ENCODE data around the gene ZNF431.
"Not testable (repeated sequence)": the region's sequence is repeated elsewhere in the genome, so short reads cannot be mapped to it uniquely, and the experiment has no call there.

Gene ZNF431

DNA sequence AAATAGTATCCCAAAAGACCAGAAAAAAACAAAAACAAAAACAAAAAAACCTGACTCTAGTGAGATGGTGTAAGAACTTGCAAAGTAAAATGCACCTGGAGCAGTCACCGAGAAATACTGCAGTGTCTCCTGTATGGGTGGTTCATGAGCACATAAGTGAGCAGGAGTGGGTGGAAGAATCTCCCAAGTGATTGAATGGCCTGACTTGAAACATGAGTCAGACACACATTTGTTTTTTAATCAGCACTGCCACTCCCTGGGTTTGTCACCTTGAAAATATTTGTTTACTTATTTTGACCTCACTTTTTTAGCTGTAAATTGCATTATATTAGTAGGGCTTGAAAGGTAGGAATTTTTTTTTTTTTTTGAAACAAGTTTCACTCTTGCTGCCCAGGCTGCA lies 2.0 kb downstream of the ZNF431 start:
- in situ Hi-C loops (cut with MboI; ENCODE audit: low sequenced_read_pairs): no loop called here

DNA sequence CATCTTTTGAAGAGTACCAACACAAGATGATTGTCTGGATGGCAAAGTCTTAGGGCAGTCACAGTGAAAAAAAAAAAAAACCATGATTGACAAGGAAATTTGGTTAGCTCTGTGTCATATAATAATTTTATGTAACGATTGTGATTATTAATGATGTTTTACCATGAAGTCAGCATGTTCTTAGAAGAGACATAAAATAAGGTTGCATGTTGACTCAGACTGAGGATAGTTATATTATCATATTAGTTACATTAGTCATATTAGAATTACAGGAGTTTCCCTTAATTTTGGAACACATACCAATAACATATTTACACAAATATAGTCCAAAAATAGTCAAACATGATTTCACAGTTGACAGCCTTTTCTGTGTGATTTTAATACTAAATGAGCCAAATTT lies 5.7 kb downstream of the ZNF431 start:
- in situ Hi-C loops (cut with MboI; ENCODE audit: low sequenced_read_pairs): no loop called here

DNA sequence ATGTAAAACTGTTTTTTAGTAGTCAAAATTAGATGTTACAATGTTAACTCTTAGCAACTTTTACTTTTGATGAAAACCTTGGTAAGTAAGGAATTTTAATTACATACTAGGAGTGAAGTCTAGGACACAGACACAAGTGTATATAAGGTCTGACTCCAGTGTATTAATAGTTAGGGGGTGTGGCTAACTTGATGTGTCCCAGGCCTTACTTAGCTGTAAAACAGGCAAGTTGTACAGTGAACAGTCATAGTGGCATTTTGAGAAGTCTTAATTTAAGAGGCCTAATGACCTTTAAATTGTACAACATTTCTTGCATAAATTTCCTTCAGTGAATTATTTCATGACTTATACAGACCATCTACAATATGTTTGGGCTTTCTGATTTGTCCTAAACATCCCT lies 6.8 kb downstream of the ZNF431 start:
- in situ Hi-C loops (cut with MboI; ENCODE audit: low sequenced_read_pairs): no loop called here

DNA sequence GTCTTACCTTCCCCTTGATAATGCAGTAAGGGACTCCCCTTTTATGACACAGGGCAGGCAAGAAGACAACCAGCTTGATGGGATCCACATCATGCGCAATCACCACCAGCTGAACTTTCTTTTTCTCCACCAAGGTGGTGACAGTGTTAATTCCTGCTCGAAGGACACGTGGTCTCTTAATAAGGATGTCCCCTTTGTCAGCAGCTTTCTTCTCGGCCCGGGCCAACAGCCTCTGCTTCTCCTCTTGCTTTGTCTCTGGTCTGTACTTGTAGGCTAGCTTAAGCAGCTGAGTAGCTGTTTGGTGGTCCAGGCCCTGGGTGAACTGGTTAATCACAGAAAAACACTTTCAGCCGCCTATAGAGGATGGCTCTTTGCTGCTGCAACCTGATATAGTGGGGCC lies 8.0 kb downstream of the ZNF431 start:
- in situ Hi-C loops (cut with MboI; ENCODE audit: low sequenced_read_pairs): no loop called here

DNA sequence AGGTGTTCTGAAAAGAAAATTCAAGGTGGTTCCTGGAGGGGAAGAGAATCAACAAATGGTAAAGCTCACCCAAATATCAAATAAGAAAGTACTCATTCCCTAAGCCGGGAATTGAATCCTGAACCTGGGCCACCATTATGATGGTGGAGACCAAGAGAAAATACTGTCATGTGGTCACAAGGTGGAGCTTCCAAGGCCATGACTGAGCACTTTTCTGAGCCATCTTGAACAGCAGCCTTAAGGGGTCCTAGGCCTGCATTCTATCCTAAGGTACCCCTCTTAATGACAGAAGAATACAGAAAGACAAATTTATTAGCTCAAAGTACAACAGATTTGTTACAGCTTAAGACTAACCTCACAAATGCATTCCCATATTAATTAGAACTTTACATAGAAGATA lies 9.6 kb downstream of the ZNF431 start:
- in situ Hi-C loops (cut with MboI; ENCODE audit: low sequenced_read_pairs): no loop called here

DNA sequence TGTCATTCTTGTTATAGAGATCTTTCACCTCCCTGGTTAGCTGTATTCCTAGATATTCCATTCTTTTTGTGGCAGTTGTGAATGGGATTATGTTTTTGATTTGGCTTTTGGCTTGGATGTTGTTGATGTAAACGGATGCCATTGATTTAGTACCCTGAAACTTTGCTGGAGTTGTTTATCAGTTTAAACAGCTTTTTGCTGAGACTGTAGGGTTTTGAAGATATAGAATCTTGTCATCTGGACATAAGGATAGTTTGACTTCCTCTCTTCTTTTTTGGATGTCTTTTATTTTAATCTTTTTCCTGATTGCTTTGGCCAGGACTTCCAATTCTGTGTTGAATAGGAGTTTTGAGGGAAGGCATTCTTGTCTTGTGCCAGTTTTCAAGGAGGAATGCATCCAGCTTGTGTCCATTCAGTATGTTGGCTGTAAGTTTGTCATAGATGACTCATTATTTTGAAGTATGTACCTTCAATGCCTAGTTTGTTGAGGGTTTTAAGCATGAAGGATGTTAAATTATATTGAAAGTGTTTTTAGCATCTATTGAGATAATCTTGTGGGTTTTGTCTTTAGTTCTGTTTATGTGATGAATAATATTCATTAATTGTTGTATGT lies 16.8 kb downstream of the ZNF431 start:
- in situ Hi-C loops (cut with MboI; ENCODE audit: low sequenced_read_pairs): no loop called here

DNA sequence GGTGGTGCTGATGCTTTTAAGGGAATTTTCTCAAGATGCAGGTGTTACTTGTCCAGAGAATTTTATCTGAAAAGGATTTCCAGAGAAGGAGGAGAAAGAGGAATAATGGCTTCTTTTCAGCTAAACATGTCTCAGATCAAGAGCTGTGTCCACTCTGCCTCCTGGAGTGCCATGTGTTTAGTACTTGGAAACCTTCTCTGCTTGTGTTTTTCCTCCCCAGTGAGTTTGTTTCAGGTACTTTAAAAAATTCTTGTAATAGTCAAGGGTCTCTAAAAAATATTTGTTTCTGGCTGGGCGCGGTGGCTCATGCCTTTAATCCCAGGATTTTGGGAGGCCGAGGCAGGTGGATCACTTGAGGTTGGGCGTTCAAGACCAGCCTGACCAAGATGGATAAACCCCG lies 22.7 kb downstream of the ZNF431 start:
- in situ Hi-C loops (cut with MboI; ENCODE audit: low sequenced_read_pairs): no loop called here

DNA sequence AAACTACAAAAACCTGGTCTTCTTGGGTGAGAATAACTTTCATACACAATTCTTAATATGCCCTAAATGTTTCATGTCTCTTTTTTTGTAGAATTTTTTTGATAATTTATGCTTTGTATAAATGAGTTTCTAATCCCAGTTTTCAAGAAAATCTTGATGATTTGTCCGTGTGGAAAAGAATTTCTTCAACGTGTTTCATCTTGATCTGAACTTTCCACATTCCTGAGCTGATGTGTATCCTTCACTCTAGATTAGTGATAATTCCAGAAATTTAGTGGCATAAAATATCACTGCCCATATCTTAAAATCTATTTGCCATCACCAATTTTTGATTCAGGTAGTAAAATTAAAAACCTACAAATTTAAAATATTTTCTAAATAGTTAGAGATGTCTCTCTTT lies 24.6 kb downstream of the ZNF431 start:
- in situ Hi-C loops (cut with MboI; ENCODE audit: low sequenced_read_pairs): no loop called here

DNA sequence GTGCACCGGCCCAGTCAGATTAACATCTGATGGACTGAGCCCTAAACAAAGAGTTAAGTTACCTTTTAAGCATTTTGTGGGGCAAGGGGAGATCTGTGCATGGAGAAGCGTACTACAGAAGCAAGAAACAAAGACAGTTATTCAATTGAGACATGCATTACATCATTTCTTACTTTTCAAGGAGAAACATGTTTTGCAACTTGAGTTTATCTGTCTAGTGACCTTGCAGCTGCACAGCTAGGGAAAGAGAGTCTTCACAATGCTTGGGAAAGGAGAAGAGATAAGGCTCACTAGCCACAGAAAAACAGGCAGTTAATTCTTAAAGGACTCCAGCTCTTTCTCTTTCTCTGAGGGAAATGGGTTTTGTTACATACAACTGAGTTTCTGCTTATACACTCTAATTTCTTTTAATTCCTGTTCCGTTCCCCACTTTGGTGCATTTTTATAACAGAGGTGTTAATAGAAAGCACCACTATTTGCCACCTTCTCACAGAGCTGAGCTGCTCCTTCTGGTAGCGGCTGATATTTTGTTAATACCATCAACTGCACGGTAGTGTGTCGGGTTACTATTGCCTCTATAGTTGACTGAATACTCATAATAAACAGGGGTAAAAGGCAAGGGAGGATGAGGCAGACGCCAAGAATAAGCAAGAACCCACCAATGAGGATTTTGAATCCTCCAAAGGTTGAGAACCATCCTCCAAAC lies 55.9 kb downstream of the ZNF431 start:
- in situ Hi-C loops (cut with MboI; ENCODE audit: low sequenced_read_pairs): no loop called here

DNA sequence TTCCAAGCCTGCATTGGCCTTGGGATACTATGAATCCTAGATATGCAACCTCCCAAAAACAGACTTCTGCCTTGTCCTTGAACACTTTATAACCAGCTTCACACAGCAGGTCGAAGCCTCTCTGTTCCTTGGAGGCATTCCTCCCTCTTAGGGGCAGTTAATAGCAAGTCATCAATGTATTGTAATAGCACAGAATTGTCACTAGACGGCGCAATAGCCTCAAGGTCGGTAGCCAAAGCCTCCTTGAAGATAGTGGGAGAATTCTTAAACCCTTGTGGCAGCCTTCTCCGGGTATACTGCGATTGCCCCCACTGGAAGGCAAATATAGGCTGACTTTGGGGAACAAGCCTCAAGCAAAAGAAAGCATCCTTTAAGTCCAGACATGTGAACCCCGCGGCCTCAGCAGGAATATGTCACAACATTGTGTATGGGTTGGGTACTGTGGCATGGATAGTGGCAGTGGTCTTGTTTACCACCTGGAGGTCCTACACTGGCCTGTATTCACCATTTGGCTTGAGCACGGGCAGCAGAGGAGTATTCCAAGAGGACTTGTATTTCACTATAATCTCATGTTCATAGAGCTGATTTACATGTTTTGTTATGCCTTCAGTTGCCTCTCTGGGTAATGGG lies 61.1 kb downstream of the ZNF431 start:
- in situ Hi-C loops (cut with MboI; ENCODE audit: low sequenced_read_pairs): no loop called here

DNA sequence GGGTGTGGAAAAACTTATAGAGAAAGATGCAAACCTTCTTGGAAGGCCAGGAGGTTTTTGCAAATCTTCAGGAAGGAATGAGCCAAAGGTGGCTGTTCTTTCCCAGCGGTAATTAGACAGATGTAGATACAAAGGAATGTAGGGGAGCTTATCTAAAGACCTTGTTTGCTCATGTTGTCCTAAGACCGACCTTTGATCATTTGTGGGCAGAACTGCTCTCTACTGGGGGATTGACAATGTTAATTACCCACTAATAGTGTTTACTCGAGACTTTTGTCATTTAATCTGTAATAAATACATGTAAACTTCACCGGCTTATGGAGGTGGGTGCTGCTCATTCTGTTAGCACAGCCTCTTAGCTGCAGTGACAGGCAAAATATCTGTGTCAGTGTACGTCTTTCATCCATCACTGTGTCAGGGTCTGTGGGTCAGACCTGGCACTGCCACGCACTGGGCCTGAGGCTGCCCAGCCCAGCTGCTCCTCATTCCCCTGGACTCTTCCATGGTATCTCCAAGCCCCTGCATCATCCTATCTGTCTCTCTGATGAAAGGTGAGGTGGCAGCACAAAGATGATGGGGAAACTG lies 68.3 kb downstream of the ZNF431 start:
- in situ Hi-C loops (cut with MboI; ENCODE audit: low sequenced_read_pairs): no loop called here

DNA sequence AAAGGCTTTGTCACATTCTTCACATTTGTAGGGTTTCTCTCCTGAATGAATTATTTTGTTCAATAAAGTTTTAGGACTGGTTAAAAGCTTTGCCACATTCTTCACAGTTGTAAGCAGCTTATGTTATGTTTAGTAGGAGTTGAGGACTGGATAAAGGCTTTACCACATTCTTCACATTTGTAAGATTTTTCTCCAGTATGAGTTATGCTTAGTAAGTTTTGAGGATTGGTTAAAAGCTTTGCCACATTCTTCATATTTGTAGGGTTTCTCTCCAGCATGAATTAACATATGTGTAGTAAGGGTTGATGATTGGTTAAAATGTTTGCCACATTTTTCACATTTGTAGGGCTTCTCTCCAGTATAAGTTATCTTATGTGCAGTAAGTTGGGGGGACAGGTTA lies 79.9 kb downstream of the ZNF431 start:
- in situ Hi-C loops (cut with MboI; ENCODE audit: low sequenced_read_pairs): no loop called here

DNA sequence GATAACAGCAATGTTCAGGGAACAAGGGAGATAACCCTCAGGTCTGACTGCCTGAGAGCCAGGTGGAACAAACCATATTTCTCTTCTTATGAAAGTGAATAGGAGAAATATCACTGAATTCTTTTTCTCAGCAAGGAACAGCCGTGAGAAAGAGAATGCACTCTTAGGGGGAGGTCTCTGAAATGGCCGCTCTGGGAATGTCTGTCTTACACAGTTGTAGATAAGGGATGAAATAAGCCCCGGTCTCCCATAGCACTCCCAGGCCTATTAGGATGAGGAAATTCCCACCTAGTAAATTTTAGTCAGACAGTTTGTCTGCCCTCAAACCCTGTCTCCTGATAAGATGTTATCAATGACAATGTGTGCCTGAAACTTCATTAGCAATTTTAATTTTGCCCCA lies 88.1 kb downstream of the ZNF431 start:
- in situ Hi-C loops (cut with MboI; ENCODE audit: low sequenced_read_pairs): not testable (repeated sequence)

DNA sequence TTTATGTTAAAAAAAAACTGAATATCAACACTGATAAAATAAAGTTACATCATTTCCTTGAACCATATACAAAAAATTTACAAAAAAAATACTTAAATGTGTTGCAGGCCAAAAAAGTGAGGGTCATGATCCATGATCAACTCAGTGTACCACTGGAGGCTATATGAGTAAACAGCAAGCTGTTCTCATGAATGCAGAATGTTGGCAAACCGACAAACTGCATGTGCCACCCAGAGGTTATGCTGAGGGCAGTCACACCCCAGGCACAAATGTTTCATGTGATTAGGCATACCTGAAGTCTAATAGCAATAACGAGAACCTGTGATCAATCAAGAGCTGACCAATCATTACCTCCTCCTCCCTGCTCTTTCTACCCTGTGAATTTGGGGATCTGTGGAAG lies 91.9 kb downstream of the ZNF431 start:
- in situ Hi-C loops (cut with MboI; ENCODE audit: low sequenced_read_pairs): no loop called here

DNA sequence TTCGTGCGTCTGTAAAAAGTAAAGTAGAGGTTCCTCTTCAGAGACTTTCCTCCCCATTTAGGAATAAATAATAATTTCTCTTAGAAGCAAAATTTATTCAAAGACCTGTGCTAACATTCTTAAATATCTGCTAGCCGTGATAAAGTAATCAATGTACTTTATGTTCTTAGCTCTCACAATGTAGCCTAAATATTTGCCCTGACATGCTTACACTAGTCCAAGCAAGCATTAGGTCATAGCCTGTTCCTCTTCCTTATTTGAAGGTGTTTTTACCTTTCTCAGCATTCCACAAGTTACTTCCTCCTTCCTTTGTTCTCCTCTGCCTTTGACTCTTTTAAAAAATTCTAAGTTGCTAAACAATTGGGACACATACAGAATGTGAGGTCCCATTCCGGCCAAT lies 94.9 kb downstream of the ZNF431 start:
- in situ Hi-C loops (cut with MboI; ENCODE audit: low sequenced_read_pairs): not testable (repeated sequence)

DNA sequence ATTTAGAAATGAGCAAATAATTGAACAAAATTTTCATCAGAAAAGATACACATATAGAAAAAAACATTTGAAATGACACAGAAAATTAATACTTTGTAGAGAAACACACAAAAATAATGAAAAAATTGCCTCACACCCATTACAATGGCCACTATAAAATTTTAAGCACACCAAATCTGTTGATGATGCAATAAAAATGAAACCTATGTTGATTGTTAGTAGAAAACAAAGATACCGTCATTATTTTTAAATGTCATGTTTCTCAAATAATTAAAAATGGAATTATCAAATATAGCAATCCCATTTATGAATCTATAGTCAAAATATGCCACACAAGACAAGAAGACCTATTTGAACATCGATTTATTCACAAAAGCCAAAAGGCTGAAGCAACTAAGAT lies 96.8 kb downstream of the ZNF431 start:
- in situ Hi-C loops (cut with MboI; ENCODE audit: low sequenced_read_pairs): no loop called here
